Liver (tissue), 3 donors: ENCODE measurements around the gene PCSK4.

Source experiments
- TAF1 ChIP-seq: conservative IDR thresholded peaks from 2 replicates; pipeline ENCODE4 v1.6.1; 2016; ENCODE audit warnings: antibody characterized with exemption, mild to moderate bottlenecking
- YY1 ChIP-seq: IDR thresholded peaks from 2 replicates; pipeline ENCODE4 v1.6.1; 2016; ENCODE audit warnings: antibody characterized with exemption, mild to moderate bottlenecking
- TF ChIP-seq, protein P1 (sequence below): fragments of 150-350 bp; IDR thresholded peaks from 2 replicates; pipeline ENCODE4 v1.5.1; 2017; ENCODE audit warnings: improper control_type of control experiment, low read depth, low read length; ENCODE audit not compliant: missing input control
- donor health status: healthy.
- donor health status: healthy.

DNA sequence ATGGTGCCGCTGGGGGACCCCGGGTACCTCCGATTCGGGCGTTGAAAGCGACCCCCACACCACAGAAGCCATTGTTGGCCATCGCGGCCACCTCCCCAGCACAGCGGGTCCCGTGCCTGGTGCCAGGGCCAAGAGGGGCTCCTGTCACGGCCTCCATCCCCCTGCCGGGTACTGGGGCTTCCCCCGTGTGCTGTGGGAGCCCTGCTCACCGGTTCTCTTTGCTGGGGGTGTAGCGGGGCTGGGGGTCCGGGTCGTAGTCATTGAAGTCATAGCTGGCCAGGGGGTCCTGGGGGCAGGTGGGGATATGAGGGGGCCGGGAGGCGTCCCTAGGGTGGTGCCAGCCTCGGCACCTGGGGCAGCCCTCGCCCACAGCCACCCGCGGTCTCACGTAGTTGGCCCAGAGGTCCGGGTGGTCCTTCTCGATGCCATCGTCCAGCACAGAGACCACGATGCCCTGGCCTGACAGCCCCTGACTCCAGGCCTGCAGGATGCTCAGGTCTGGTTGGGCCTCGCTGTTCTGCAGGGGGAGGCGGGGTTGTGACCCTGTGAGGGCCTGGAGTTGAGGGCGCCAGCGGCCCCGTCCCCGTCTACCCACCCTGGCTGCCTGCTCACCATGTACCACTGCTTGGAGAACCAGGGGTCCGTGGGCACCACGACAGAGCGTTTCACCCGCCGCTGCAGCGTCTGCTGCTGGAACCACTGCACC lies 2.4 kb downstream of the PCSK4 start:
- TF ChIP-seq, protein P1, sequence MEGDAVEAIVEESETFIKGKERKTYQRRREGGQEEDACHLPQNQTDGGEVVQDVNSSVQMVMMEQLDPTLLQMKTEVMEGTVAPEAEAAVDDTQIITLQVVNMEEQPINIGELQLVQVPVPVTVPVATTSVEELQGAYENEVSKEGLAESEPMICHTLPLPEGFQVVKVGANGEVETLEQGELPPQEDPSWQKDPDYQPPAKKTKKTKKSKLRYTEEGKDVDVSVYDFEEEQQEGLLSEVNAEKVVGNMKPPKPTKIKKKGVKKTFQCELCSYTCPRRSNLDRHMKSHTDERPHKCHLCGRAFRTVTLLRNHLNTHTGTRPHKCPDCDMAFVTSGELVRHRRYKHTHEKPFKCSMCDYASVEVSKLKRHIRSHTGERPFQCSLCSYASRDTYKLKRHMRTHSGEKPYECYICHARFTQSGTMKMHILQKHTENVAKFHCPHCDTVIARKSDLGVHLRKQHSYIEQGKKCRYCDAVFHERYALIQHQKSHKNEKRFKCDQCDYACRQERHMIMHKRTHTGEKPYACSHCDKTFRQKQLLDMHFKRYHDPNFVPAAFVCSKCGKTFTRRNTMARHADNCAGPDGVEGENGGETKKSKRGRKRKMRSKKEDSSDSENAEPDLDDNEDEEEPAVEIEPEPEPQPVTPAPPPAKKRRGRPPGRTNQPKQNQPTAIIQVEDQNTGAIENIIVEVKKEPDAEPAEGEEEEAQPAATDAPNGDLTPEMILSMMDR, result no peak
- TF ChIP-seq TAF1, result no peak
- no peak for TF ChIP-seq YY1
